ENCODE data around the gene PHC2.
A peak's percentile ranks its signal among the peaks of the same experiment; 100 is the strongest.

Gene PHC2

GRCh38 chr1:33349081-33349759 is 81.7 kb downstream of the PHC2 start:
- ATAC-seq (replicated peaks) (peak; percentile 50), DNase-seq (peak; percentile 27 to 39 (median 32))
- Mint-ChIP-seq H3K27ac (peak overlapping the region; percentile 62 to 88), H3K4me1 (ENCODE audit: low read depth in 2 of 2) (peaks cover 30 to 32% of the 10 kb centered on the region in 2 donors), H3K9me3 (no peaks in the 10 kb centered on the region), H3K36me3 (ENCODE audit: insufficient read depth) (peaks cover 13% of the 10 kb centered on the region), H3K27me3 (no peaks in the 10 kb centered on the region), H3K4me3 (peak overlapping the region; percentile 89 to 92)

GRCh38 chr1:33348676-33349080 is 82.2 kb downstream of the PHC2 start:
- Mint-ChIP-seq H3K4me3 (peak overlapping the region; percentile 89 to 92), H3K27ac (peak overlapping the region; percentile 62 to 88), H3K27me3 (no peaks in the 10 kb centered on the region), H3K4me1 (ENCODE audit: low read depth in 2 of 2) (peaks cover 30 to 32% of the 10 kb centered on the region in 2 donors), H3K9me3 (no peaks in the 10 kb centered on the region), H3K36me3 (ENCODE audit: insufficient read depth) (peaks cover 15% of the 10 kb centered on the region)
- ATAC-seq (replicated peaks): no peak
- DNase-seq: no peak

- peaks cover 30 to 32% of the 10 kb centered on the region in 2 donors for H3K4me1 Mint-ChIP-seq (ENCODE audit: low read depth in 2 of 2)
- H3K27ac Mint-ChIP-seq: peak overlapping the region in 1 of 2 donors; percentile 62
- ATAC-seq (replicated peaks) (no peak), DNase-seq (no peak)
- H3K4me3 Mint-ChIP-seq: peak overlapping the region; percentile 89 to 92
- no peaks in the 10 kb centered on the region for H3K27me3 Mint-ChIP-seq
- H3K36me3 Mint-ChIP-seq (ENCODE audit: insufficient read depth): peaks cover 17% of the 10 kb centered on the region
- H3K9me3 Mint-ChIP-seq: no peaks in the 10 kb centered on the region
These were observed 82.7 kb downstream of the PHC2 start for GRCh38 chr1:33348194-33348593.

GRCh38 chr1:33347650-33347992 is 83.3 kb downstream of the PHC2 start:
- Mint-ChIP-seq H3K27ac (peak overlapping the region in 1 of 2 donors; percentile 76), H3K9me3 (no peaks in the 10 kb centered on the region), H3K4me1 (ENCODE audit: low read depth in 2 of 2) (peaks cover 32 to 35% of the 10 kb centered on the region in 2 donors), H3K4me3 (peak overlapping the region; percentile 65 to 71), H3K27me3 (no peaks in the 10 kb centered on the region), H3K36me3 (ENCODE audit: insufficient read depth) (peaks cover 17% of the 10 kb centered on the region)
- no peak for DNase-seq
- ATAC-seq (replicated peaks): no peak

GRCh38 chr1:33346927-33347649 is 83.8 kb downstream of the PHC2 start:
- H3K27me3 Mint-ChIP-seq: no peaks in the 10 kb centered on the region
- peak overlapping the region; percentile 65 to 71 for H3K4me3 Mint-ChIP-seq
- peaks cover 36 to 37% of the 10 kb centered on the region in 2 donors for H3K4me1 Mint-ChIP-seq (ENCODE audit: low read depth in 2 of 2)
- H3K36me3 Mint-ChIP-seq (ENCODE audit: insufficient read depth): peaks cover 17% of the 10 kb centered on the region
- DNase-seq (no peak), ATAC-seq (replicated peaks) (no peak)
- no peaks in the 10 kb centered on the region for H3K9me3 Mint-ChIP-seq
- H3K27ac Mint-ChIP-seq: peak overlapping the region; percentile 76 to 84

- DNase-seq (no peak), ATAC-seq (replicated peaks) (no peak)
- Mint-ChIP-seq H3K27ac (peak overlapping the region; percentile 76 to 84), H3K9me3 (no peaks in the 10 kb centered on the region), H3K27me3 (no peaks in the 10 kb centered on the region), H3K4me3 (peak overlapping the region; percentile 65 to 71), H3K36me3 (ENCODE audit: insufficient read depth) (peaks cover 17% of the 10 kb centered on the region), H3K4me1 (ENCODE audit: low read depth in 2 of 2) (peaks cover 36 to 37% of the 10 kb centered on the region in 2 donors)
These were observed 84.4 kb downstream of the PHC2 start for GRCh38 chr1:33346533-33346926.

GRCh38 chr1:33344896-33345560 is 85.9 kb downstream of the PHC2 start:
- ATAC-seq (replicated peaks): no peak
- Mint-ChIP-seq H3K27ac (no peak overlapping the region), H3K9me3 (no peaks in the 10 kb centered on the region), H3K36me3 (ENCODE audit: insufficient read depth) (peaks cover 17% of the 10 kb centered on the region), H3K27me3 (no peaks in the 10 kb centered on the region), H3K4me1 (ENCODE audit: low read depth in 2 of 2) (peaks cover 33 to 36% of the 10 kb centered on the region in 2 donors), H3K4me3 (no peak overlapping the region)
- no peak for DNase-seq

GRCh38 chr1:33343539-33343938 is 87.4 kb downstream of the PHC2 start:
- Mint-ChIP-seq H3K9me3 (no peaks in the 10 kb centered on the region), H3K27me3 (no peaks in the 10 kb centered on the region), H3K4me1 (ENCODE audit: low read depth in 2 of 2) (peaks cover 36 to 38% of the 10 kb centered on the region in 2 donors), H3K4me3 (no peak overlapping the region), H3K27ac (no peak overlapping the region), H3K36me3 (ENCODE audit: insufficient read depth) (peaks cover 17% of the 10 kb centered on the region)
- DNase-seq (no peak), ATAC-seq (replicated peaks) (no peak)

GRCh38 chr1:33342041-33342723 is 88.7 kb downstream of the PHC2 start:
- ATAC-seq (replicated peaks) (no peak), DNase-seq (no peak)
- no peaks in the 10 kb centered on the region for H3K9me3 Mint-ChIP-seq
- H3K4me3 Mint-ChIP-seq: no peak overlapping the region
- H3K27ac Mint-ChIP-seq: no peak overlapping the region
- peaks cover 35 to 36% of the 10 kb centered on the region in 2 donors for H3K4me1 Mint-ChIP-seq (ENCODE audit: low read depth in 2 of 2)
- H3K27me3 Mint-ChIP-seq: no peaks in the 10 kb centered on the region
- peaks cover 14% of the 10 kb centered on the region for H3K36me3 Mint-ChIP-seq (ENCODE audit: insufficient read depth)

- Mint-ChIP-seq H3K27me3 (no peaks in the 10 kb centered on the region), H3K4me3 (no peak overlapping the region), H3K36me3 (ENCODE audit: insufficient read depth) (peaks cover 17% of the 10 kb centered on the region), H3K9me3 (no peaks in the 10 kb centered on the region), H3K4me1 (ENCODE audit: low read depth in 2 of 2) (peaks cover 27 to 29% of the 10 kb centered on the region in 2 donors), H3K27ac (no peak overlapping the region)
- DNase-seq (no peak), ATAC-seq (replicated peaks) (no peak)
These were observed 89.7 kb downstream of the PHC2 start for GRCh38 chr1:33341190-33341589.

GRCh38 chr1:33339413-33339812 is 91.5 kb downstream of the PHC2 start:
- peak overlapping the region in 1 of 2 donors; percentile 76 for H3K27ac Mint-ChIP-seq
- H3K4me1 Mint-ChIP-seq (ENCODE audit: low read depth in 2 of 2): peaks cover 32% of the 10 kb centered on the region in 2 donors
- H3K36me3 Mint-ChIP-seq (ENCODE audit: insufficient read depth): peaks cover 16% of the 10 kb centered on the region
- H3K4me3 Mint-ChIP-seq: no peak overlapping the region
- no peak for ATAC-seq (replicated peaks)
- H3K9me3 Mint-ChIP-seq: no peaks in the 10 kb centered on the region
- DNase-seq: no peak
- no peaks in the 10 kb centered on the region for H3K27me3 Mint-ChIP-seq

- peaks cover 14% of the 10 kb centered on the region for H3K36me3 Mint-ChIP-seq (ENCODE audit: insufficient read depth)
- no peak for ATAC-seq (replicated peaks)
- H3K27me3 Mint-ChIP-seq: no peaks in the 10 kb centered on the region
- no peak overlapping the region for H3K4me3 Mint-ChIP-seq
- no peaks in the 10 kb centered on the region for H3K9me3 Mint-ChIP-seq
- no peak for DNase-seq
- H3K27ac Mint-ChIP-seq: peak overlapping the region; percentile 2 to 57
- peaks cover 32 to 33% of the 10 kb centered on the region in 2 donors for H3K4me1 Mint-ChIP-seq (ENCODE audit: low read depth in 2 of 2)
These were observed 92.3 kb downstream of the PHC2 start for GRCh38 chr1:33338440-33339211.

GRCh38 chr1:33338048-33338439 is 92.9 kb downstream of the PHC2 start:
- Mint-ChIP-seq H3K4me3 (no peak overlapping the region), H3K4me1 (ENCODE audit: low read depth in 2 of 2) (peaks cover 32% of the 10 kb centered on the region in 2 donors), H3K36me3 (ENCODE audit: insufficient read depth) (peaks cover 14% of the 10 kb centered on the region), H3K9me3 (no peaks in the 10 kb centered on the region), H3K27ac (peak overlapping the region in 1 of 2 donors; percentile 2), H3K27me3 (no peaks in the 10 kb centered on the region)
- ATAC-seq (replicated peaks) (no peak), DNase-seq (no peak)

Measured in effector memory CD8-positive, alpha-beta T cell (primary cell).